Coronary artery (tissue), 2 donors: ENCODE results near the gene CSTPP1.

Experiments
- DNase-seq: peaks from one replicate; pipeline ENCODE4 v3.0.0-alpha.2; 2017; ENCODE audit warnings: low spot score
- H3K27ac ChIP-seq, 2 donors: fragments of 200-600 bp; sonication (generic); one replicate each; pipeline ENCODE4 v1.5.1; 2016 to 2019
- H3K4me3 ChIP-seq: fragments of 200-600 bp; sonication (generic); 2 replicates; pipeline ENCODE4 v1.5.1; 2016; ENCODE audit warnings: mild to moderate bottlenecking, moderate library complexity
- CTCF ChIP-seq: fragments of 200-600 bp; sonication (generic); IDR thresholded peaks from one replicate; pipeline ENCODE4 v1.5.1; 2019; ENCODE audit warnings: antibody characterized with exemption

Gene CSTPP1

GRCh38 chr11:46907606-46908005 lies 29.0 kb upstream of the CSTPP1 start:
- no peak for DNase-seq
- TF ChIP-seq CTCF: no peak
- H3K4me3 ChIP-seq: no peak overlapping the region
- H3K27ac ChIP-seq: no peak overlapping the region

- TF ChIP-seq CTCF: no peak
- no peak overlapping the region for H3K27ac ChIP-seq
- DNase-seq: no peak
- no peak overlapping the region for H3K4me3 ChIP-seq
These were observed 23.9 kb upstream of the CSTPP1 start for GRCh38 chr11:46912526-46913150.

- no peak for DNase-seq
- TF ChIP-seq CTCF: no peak
- Histone ChIP-seq H3K27ac (no peak overlapping the region), H3K4me3 (no peak overlapping the region)
These were observed 23.1 kb upstream of the CSTPP1 start for GRCh38 chr11:46913484-46913883.

- DNase-seq: no peak
- TF ChIP-seq CTCF: no peak
- Histone ChIP-seq H3K4me3 (no peak overlapping the region), H3K27ac (peak overlapping the region in 1 of 2 donors; percentile 57)
These were observed 22.2 kb upstream of the CSTPP1 start for GRCh38 chr11:46914363-46914762.

- no peak for TF ChIP-seq CTCF
- H3K4me3 ChIP-seq: no peak overlapping the region
- DNase-seq: no peak
- peak overlapping the region in 1 of 2 donors; percentile 57 for H3K27ac ChIP-seq
These were observed 21.7 kb upstream of the CSTPP1 start for GRCh38 chr11:46914910-46915309.

GRCh38 chr11:46916286-46917108 lies 20.1 kb upstream of the CSTPP1 start:
- DNase-seq: no peak
- TF ChIP-seq CTCF: no peak
- Histone ChIP-seq H3K4me3 (peak overlapping the region; percentile 80), H3K27ac (peak overlapping the region; percentile 54 to 66)
